Upper lobe of left lung (tissue), 6 donors: ENCODE measurements around the gene SCRN3. TPM values are rescaled to one million over a fixed set of nuclear protein-coding genes. Genes with fewer than 3 reads are reported as not detected.
"Not testable (repeated sequence)": the region's sequence is repeated elsewhere in the genome, so short reads cannot be mapped to it uniquely, and the experiment has no call there.

Source experiments
- ATAC-seq, 2 donors: fragments of 200-7000 bp; cut with Tn5 transposase; one replicate each; pipeline ENCODE4 v1.9.1; 2022; ENCODE audit warnings: mild to moderate bottlenecking in 2 of 2, moderate library complexity in 2 of 2; ENCODE audit not compliant: low FRiP score in 2 of 2
- DNase-seq, 2 donors: peaks; one replicate each; pipeline ENCODE4 v3.0.0-alpha.2; 2019 to 2020
- H3K27ac ChIP-seq, 4 donors: fragments of 200-600 bp; sonication (generic); one replicate each; pipeline ENCODE4 v1.5.1; 2016 to 2019
- H3K27me3 ChIP-seq, 4 donors: fragments of 200-600 bp; sonication (generic); one replicate each; pipeline ENCODE4 v1.5.1; 2017 to 2019
- H3K36me3 ChIP-seq, 4 donors: fragments of 200-600 bp; sonication (generic); one replicate each; pipeline ENCODE4 v1.5.1; 2016 to 2019
- H3K4me1 ChIP-seq, 4 donors: fragments of 200-600 bp; sonication (generic); one replicate each; pipeline ENCODE4 v1.5.1; 2018 to 2019
- H3K4me3 ChIP-seq, 4 donors: fragments of 200-600 bp; sonication (generic); one replicate each; pipeline ENCODE4 v1.5.1; 2017 to 2019; ENCODE audit warnings: mild to moderate bottlenecking in 2 of 4, moderate library complexity in 1 of 4
- H3K9me3 ChIP-seq, 4 donors: fragments of 200-600 bp; sonication (generic); one replicate each; pipeline ENCODE4 v1.5.1; 2018 to 2019
- CTCF ChIP-seq, 6 experiments: fragments of 450-650 bp in 4 of 6; fragments of 200-600 bp in 2 of 6; sonication (generic) in 2 of 6; IDR thresholded peaks; one replicate each; pipeline ENCODE4 v1.5.1; 2016 to 2019; ENCODE audit warnings: antibody characterized with exemption in 6 of 6
- EP300 ChIP-seq, 4 donors: sonication (generic); formaldehyde crosslinking; IDR thresholded peaks; one replicate each; pipeline ENCODE4 v1.5.1; 2017; ENCODE audit warnings: antibody characterized with exemption in 4 of 4, control low read depth in 2 of 4
- POLR2A ChIP-seq, 4 donors: fragments of 450-650 bp; IDR thresholded peaks; one replicate each; pipeline ENCODE4 v1.5.1; 2016 to 2017; ENCODE audit warnings: antibody characterized with exemption in 4 of 4, mild to moderate bottlenecking in 2 of 4
- POLR2AphosphoS5 ChIP-seq, 2 donors: sonication (generic); formaldehyde crosslinking; IDR thresholded peaks; one replicate each; pipeline ENCODE4 v1.5.1; 2017; ENCODE audit warnings: antibody characterized with exemption in 2 of 2
- WGBS, 2 donors: methylation state at CpG; one replicate each; pipeline ENCODE4 v1.1.5; 2017 to 2018; 5-methylcytosine and 5-hydroxymethylcytosine counted together
- total RNA-seq, 6 donors: library from RNA; depleted of rRNA in 4 of 6; stranded (reverse); fragments of >200 nt in 4 of 6; gene quantifications; one replicate each; pipeline versions ENCODE4 v1.1.0 to v1.2.1, GENCODE V29; 2016 to 2021
- donor health status: DM: no; HTN: no; CAD: no; lungs with moderate emphysema.
- donor health status: DM: no; HTN: yes; CAD: no; lungs with severe emphysema.

Gene SCRN3
- total RNA-seq, 6 donors from 2014 or later, result 5.1 to 43.0 (median 21.7) TPM

- peaks cover 16 to 24% (median 20%) of the 10 kb centered on the region in 4 donors for H3K4me1 ChIP-seq
- no peaks in the 10 kb centered on the region for H3K9me3 ChIP-seq
- H3K36me3 ChIP-seq, result peaks cover 0 to 44% (median 9%) of the 10 kb centered on the region in 4 donors
- H3K27me3 ChIP-seq, result no peaks in the 10 kb centered on the region
- DNase-seq (no peak), ATAC-seq (no peak)
- TF ChIP-seq CTCF (IDR thresholded peaks at IDR 0.05) (no peak), POLR2A (IDR thresholded peaks at IDR 0.05) (no peak), POLR2AphosphoS5 (IDR thresholded peaks at IDR 0.05) (no peak), EP300 (IDR thresholded peaks at IDR 0.05) (no peak)
- WGBS, 2 donors, result 89 to 90% methylated on average over 6 of the region's 6 CpGs
- H3K27ac ChIP-seq, result no peak overlapping the region
- no peak overlapping the region for H3K4me3 ChIP-seq
These were observed 6.0 kb upstream of the SCRN3 start for GRCh38 chr2:174389542-174389941.

- not testable (repeated sequence) for ATAC-seq, H3K9me3 ChIP-seq, H3K27ac ChIP-seq, H3K4me3 ChIP-seq, H3K27me3 ChIP-seq, DNase-seq
- WGBS, 2 donors, result 96 to 98% methylated on average over 3 of the region's 3 CpGs
- H3K36me3 ChIP-seq, result peaks cover 0 to 36% (median 9%) of the 10 kb centered on the region in 4 donors
- H3K4me1 ChIP-seq, result peaks cover 20 to 25% (median 24%) of the 10 kb centered on the region in 4 donors
These were observed 5.2 kb upstream of the SCRN3 start for GRCh38 chr2:174390303-174390702.

GRCh38 chr2:174392706-174393105 lies 2.8 kb upstream of the SCRN3 start:
- TF ChIP-seq POLR2AphosphoS5 (IDR thresholded peaks at IDR 0.05) (no peak), CTCF (IDR thresholded peaks at IDR 0.05) (no peak)
- DNase-seq (no peak), ATAC-seq (no peak)
- Histone ChIP-seq H3K36me3 (peaks cover 0 to 12% (median 0%) of the 10 kb centered on the region in 4 donors), H3K27me3 (no peaks in the 10 kb centered on the region), H3K27ac (no peak overlapping the region), H3K9me3 (no peaks in the 10 kb centered on the region), H3K4me1 (peaks cover 20 to 33% (median 28%) of the 10 kb centered on the region in 4 donors), H3K4me3 (no peak overlapping the region)

- TF ChIP-seq CTCF (IDR thresholded peaks at IDR 0.05), result no peak
- no peak for TF ChIP-seq EP300 (IDR thresholded peaks at IDR 0.05)
- no peak for TF ChIP-seq POLR2A (IDR thresholded peaks at IDR 0.05)
- no peak for TF ChIP-seq POLR2AphosphoS5 (IDR thresholded peaks at IDR 0.05)
- WGBS, 2 donors, result 12 to 24% methylated on average over 25 to 27 of the region's 27 CpGs
- Histone ChIP-seq H3K36me3 (peaks cover 0 to 9% (median 3%) of the 10 kb centered on the region in 4 donors), H3K27ac (peak overlapping the region; percentile 87 to 91 (median 90)), H3K27me3 (no peaks in the 10 kb centered on the region), H3K4me1 (peaks cover 17 to 33% (median 28%) of the 10 kb centered on the region in 4 donors), H3K4me3 (peak overlapping the region; percentile 63 to 93 (median 79)), H3K9me3 (no peaks in the 10 kb centered on the region)
- DNase-seq (peak in 1 of 2 donors; percentile 28), ATAC-seq (peak; percentile 22 to 37)
These were observed 570 bp downstream of the SCRN3 start for GRCh38 chr2:174395969-174396630.

GRCh38 chr2:174397773-174398172 lies 2.2 kb downstream of the SCRN3 start:
- TF ChIP-seq POLR2A (IDR thresholded peaks at IDR 0.05), result no peak
- Histone ChIP-seq H3K36me3 (peaks cover 0 to 22% (median 3%) of the 10 kb centered on the region in 4 donors), H3K4me3 (no peak overlapping the region), H3K4me1 (peaks cover 17 to 29% (median 25%) of the 10 kb centered on the region in 4 donors), H3K27me3 (no peaks in the 10 kb centered on the region), H3K9me3 (no peaks in the 10 kb centered on the region), H3K27ac (no peak overlapping the region)
- DNase-seq (no peak), ATAC-seq (no peak)
- 89 to 91% methylated on average over 3 of the region's 3 CpGs for WGBS, 2 donors

DNA sequence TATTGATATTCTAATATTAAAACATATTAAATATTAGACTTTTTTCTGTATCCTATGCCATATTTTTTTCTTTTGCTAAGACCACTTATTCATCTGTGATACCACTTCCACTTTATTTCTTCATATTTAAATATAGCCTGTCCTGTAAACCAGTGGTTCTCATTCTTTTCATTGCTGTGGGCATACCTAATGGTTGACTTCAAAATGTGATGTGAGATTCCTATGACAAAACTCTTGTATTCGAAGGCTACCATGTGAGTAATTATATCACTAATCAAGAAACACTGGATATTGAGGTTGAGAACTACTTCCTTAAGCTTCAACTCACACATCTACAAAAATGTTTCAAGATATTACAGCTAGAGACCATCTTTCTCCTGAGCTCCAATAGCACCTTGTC lies 3.6 kb downstream of the SCRN3 start:
- Histone ChIP-seq H3K27ac (no peak overlapping the region), H3K9me3 (no peaks in the 10 kb centered on the region), H3K4me3 (no peak overlapping the region), H3K27me3 (no peaks in the 10 kb centered on the region), H3K36me3 (peaks cover 0 to 32% (median 5%) of the 10 kb centered on the region in 4 donors), H3K4me1 (peaks cover 7 to 15% (median 11%) of the 10 kb centered on the region in 4 donors)
- no peak for ATAC-seq
- no peak for TF ChIP-seq EP300 (IDR thresholded peaks at IDR 0.05)
- no peak for TF ChIP-seq POLR2A (IDR thresholded peaks at IDR 0.05)
- no peak for TF ChIP-seq POLR2AphosphoS5 (IDR thresholded peaks at IDR 0.05)
- no peak for TF ChIP-seq CTCF (IDR thresholded peaks at IDR 0.05)
- WGBS, 2 donors, result 85 to 92% methylated on average over 1 of the region's 1 CpG
- DNase-seq, result no peak
